GM18511 (cell line): Measurements from ENCODE around the gene NABP2.

ENCODE experiments used
- ATAC-seq: cut with Tn5 transposase; IDR thresholded peaks from one replicate; pipeline ENCODE4 v1.9.1; 2021; ENCODE audit warnings: mild to moderate bottlenecking, moderate library complexity; ENCODE audit not compliant: unreplicated experiment

The NABP2 gene

GRCh38 chr12:56212361-56212760 is 11.8 kb upstream of the NABP2 start:
- no peak for ATAC-seq

- ATAC-seq, result no peak
Observed at GRCh38 chr12:56213878-56214277, 10.3 kb upstream of the NABP2 start.

- ATAC-seq, result no peak
Observed at GRCh38 chr12:56216461-56216860, 7.7 kb upstream of the NABP2 start.

DNA sequence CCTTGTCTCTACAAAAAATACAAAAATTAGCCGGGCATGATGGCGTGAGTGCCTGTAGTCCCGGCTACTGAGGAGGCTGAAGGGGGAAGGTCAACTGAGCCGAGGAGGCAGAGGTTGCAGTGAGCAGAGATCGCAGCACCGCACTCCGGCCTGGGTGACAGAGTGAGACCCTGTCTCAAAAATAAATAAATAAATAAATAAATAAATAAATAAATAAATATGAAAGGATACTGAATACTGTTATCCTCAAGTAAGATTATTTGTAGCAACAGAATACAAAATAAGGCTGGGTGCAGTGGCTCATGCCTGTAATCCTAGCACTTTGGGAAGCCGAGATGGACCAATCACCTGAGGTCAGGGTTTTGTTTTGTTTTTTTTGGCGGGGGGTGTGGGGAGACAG is 4.3 kb upstream of the NABP2 start:
- ATAC-seq, result no peak

GRCh38 chr12:56220611-56221231 is 3.4 kb upstream of the NABP2 start:
- no peak for ATAC-seq

- ATAC-seq, result peak; percentile 32
Observed at GRCh38 chr12:56221232-56221756, 2.8 kb upstream of the NABP2 start.

GRCh38 chr12:56221757-56222530 is 2.2 kb upstream of the NABP2 start, which contains the start of gene RNF41:
Gene RNF41 (minus strand): TSS chr12:56221922. CDS start chr12:56214047, 7,875 bp downstream.
- ATAC-seq, result peak; percentile 85

DNA sequence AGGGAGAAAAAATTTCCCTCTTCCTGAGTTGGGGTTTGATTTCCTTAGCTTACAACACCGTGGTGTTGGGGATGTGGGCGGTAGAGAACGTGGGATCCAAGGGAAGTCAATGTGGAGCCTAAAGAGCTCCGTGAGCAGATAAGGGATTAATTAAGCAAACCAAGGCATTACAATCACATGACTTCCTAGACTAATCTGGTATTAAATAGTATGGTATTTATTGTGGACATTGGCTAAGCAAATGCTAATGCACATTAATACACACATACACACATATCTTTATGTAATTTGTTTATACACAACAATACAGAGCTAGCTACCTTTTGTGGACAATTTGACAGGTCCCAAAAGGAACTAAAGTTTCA is 1.6 kb upstream of the NABP2 start:
- ATAC-seq, result no peak

DNA sequence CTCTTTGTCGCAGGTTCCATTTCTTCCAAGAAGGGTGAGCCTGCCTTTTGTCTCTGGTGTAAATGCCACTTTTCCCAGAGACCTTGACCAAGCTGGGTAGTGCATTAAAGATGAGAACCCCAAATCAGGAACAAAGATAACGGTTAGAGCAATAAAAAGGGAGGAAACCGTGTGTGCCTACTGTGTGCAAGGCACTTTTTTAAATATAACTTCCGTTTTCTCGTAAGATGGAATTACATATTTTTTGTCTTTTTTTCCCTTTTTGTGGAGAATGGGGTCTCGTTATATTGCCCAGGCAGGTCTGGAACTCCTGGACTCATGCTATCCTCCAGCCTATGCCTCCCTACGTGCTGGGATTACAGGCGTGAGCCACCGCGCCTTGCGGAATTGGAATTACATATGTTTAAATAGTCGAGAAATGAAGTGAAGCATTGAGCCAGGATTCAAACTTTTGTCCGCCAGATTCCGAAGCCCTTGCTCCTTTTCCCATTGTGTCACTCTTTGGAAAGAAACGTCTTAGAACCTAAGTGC is 506 bp upstream of the NABP2 start:
- no peak for ATAC-seq

GRCh38 chr12:56224954-56225353 is 812 bp downstream of the NABP2 start:
- no peak for ATAC-seq

DNA sequence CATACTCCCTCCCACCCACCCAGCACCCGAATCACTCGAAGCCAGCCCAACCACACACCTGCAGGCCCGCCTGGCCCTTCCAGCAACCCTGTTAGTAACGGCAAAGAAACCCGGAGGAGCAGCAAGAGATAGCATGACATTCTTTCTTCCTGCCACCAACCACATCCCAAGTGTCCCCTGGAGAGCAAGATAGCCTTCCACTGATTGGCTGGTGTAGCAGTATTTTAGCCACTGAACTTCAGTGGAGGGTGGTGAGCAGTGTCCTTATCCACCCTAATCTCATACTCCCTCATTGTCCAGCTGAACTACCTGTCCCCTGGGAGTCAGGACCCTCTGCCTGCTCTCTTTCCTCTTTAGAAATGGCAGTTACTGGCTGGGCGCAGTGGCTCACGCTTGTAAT is 4.9 kb downstream of the NABP2 start:
- no peak for ATAC-seq

DNA sequence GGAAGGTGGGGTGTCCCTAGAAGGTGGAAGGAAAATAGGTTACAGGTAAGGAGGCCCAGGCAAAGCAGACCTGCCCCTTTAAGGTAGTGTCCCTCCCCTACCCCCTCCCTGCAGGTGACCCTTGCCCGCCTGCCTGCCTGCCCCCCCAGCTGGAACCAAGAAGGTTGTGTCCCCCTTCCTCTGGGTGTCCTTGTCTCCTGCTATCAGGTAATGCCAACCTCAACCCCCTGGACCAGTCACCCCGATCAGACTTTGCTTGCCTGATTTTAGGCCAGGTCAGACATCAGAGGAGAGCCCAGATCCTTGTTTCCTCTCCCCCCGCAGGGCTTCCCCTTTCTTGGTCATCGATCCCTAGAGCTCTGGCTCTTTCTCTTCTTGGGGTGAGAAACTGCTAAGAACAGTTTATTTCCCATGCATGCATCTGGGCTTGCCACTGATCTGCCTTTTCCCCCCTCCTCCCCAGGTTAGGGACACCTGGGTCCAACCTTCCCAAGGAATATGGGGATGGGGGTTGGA is 5.8 kb downstream of the NABP2 start, which contains the start of gene SLC39A5:
TSS of gene SLC39A5 (plus strand) at position 136 of the 516 bp plus-strand sequence. CDS start 1,224 bp downstream, outside the sequence.
- no peak for ATAC-seq

DNA sequence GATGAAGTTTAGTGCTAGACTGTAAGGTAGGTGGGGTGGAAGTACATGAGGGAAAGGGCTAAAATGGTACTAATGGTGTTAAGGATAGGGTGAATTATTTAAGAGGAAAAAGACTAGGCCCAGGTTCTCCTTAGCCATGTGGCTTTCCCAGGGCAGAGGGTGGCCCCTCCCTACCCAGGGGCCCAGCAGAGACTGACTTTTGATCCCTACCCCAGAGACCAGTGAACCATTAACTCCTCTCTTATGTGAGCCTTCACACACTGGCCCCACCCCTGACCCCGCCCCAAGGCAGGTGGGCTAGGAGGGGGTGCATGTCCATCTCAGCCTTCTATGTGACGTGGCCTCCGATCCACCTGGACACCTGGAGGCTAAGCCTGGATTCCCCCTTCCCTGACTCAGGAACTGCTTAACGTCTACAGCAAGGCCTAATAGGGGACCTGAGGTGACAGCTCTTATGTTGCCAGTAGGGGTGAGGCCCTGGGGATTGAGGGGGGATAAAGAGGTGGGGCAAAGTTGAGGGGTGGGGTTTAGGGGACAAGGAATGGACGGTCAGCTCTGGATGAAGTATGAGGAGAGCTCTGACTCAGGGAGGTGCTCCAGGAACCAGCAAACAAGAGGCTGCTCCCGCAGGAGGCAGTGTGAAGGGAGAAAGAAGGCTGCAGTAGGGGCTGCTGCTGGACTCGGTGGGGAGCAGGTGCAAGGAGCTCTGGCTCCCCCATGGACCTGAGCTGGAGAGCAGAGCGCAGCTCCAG is 6.5 kb downstream of the NABP2 start:
- no peak for ATAC-seq

DNA sequence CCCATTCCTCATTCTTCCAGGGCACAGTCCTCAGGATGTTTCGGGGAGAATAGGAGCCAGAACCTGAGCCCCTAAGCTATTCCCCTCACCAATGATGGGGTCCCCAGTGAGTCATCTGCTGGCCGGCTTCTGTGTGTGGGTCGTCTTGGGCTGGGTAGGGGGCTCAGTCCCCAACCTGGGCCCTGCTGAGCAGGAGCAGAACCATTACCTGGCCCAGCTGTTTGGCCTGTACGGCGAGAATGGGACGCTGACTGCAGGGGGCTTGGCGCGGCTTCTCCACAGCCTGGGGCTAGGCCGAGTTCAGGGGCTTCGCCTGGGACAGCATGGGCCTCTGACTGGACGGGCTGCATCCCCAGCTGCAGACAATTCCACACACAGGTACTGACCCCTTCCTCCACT is 7.0 kb downstream of the NABP2 start:
- ATAC-seq, result no peak

- ATAC-seq, result no peak
Observed at GRCh38 chr12:56234746-56235436, 10.7 kb downstream of the NABP2 start.

- no peak for ATAC-seq
Observed at GRCh38 chr12:56236091-56236490, 11.9 kb downstream of the NABP2 start.

DNA sequence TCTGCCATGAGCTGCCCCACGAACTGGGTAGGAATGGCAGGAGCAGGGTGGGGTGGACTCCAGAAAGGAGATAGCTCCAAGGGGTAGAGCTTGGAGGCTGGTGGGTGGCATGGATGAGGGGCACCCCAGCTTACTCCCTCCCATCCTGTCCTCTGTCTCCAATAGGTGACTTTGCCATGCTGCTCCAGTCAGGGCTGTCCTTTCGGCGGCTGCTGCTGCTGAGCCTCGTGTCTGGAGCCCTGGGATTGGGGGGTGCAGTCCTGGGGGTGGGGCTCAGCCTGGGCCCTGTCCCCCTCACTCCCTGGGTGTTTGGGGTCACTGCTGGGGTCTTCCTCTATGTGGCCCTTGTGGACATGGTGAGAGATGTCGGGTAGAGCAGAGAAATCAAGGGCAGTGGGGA is 12.8 kb downstream of the NABP2 start:
- no peak for ATAC-seq

- ATAC-seq, result no peak
Observed at GRCh38 chr12:56237552-56237951, 13.4 kb downstream of the NABP2 start.

DNA sequence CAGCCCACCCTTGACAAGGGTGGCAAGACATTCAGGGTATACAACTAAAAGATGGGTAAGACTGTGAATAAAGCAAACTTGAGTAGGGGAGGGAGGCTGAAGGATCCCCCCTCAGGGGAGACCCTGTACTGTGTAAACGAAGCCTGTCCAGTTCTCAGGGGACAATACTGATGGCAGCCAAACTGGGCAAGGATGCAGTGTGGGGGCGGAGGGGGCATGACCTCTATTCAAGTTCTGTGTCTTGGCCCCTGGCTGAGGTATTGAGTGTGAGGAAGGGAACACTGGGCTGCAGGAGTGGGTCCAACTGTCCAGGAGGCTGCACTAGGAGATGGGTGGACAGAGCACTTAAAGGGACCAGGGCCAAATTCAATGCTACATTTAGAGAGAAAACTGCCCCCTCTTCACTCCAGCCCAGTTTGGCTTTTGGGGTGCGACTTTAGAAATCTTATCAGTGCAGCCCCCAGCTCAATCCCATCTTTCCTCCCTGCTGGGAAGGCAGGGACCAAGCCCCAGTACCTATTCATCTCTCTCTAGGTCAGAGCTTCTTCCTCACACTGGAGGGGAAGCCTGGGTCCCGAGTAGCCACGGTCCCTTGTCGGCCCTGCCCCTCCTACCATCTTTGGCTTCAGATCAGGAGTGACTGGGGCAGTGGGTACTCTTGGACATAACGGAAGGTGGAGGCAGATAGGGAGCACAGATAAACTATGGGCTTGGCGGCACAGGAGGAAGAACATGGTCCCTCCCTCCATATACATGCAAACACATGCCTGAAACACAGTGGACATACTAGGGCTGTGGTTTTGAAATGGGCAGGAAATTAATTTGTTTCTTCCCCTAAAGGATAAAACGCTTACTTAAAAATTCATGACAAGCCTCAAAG is 17.5 kb downstream of the NABP2 start:
- ATAC-seq, result no peak
